C4-2B (cell line): ENCODE measurements around the gene AGBL2.

Experiments used
- ZFX ChIP-seq: fragments of 450-650 bp; IDR thresholded peaks from 2 replicates; pipeline ENCODE4 v1.6.1; 2017
- TF ChIP-seq, protein P1 (sequence below): fragments of 450-650 bp; conservative IDR thresholded peaks from 2 replicates; pipeline ENCODE4 v1.5.1; 2017; ENCODE audit warnings: mild to moderate bottlenecking

DNA sequence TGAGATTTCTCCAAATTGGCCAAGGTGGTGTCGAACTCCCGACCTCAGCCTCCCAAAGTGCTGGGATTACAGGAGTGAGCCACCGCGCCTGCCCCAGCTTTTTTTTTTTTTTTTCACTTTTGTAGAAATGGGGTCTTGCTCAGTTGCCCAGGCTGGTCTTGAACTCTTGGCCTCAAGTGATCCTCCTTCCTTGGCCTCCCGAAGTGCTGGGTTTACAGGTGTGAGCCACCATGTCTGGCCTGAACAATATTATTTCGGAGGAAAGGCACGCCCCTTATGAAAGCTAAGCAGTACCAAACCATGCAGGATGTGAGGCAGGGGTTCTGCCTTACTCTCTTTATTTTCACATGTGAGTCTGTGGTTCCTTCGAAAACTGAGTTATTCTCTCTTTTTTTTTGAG lies 88.9 kb downstream of the AGBL2 start:
- TF ChIP-seq, protein P1, sequence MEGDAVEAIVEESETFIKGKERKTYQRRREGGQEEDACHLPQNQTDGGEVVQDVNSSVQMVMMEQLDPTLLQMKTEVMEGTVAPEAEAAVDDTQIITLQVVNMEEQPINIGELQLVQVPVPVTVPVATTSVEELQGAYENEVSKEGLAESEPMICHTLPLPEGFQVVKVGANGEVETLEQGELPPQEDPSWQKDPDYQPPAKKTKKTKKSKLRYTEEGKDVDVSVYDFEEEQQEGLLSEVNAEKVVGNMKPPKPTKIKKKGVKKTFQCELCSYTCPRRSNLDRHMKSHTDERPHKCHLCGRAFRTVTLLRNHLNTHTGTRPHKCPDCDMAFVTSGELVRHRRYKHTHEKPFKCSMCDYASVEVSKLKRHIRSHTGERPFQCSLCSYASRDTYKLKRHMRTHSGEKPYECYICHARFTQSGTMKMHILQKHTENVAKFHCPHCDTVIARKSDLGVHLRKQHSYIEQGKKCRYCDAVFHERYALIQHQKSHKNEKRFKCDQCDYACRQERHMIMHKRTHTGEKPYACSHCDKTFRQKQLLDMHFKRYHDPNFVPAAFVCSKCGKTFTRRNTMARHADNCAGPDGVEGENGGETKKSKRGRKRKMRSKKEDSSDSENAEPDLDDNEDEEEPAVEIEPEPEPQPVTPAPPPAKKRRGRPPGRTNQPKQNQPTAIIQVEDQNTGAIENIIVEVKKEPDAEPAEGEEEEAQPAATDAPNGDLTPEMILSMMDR = no peak
- TF ChIP-seq ZFX = no peak
